SJCRH30 (cell line): Measurements from ENCODE around the gene GFOD2. TPM values are rescaled to one million over a fixed set of nuclear protein-coding genes. Genes with fewer than 3 reads are reported as not detected.
"Not testable (repeated sequence)": the region's sequence is repeated elsewhere in the genome, so short reads cannot be mapped to it uniquely, and the experiment has no call there.

Experiments
- DNase-seq, 2 experiments: peaks; one replicate each; pipeline ENCODE4 v3.0.0-alpha.2; 2015 to 2020
- H3K27ac ChIP-seq: fragments of 250-450 bp; sonication (Bioruptor Pico); 2 replicates; pipeline ENCODE4 v1.5.1; 2020; ENCODE audit warnings: mild to moderate bottlenecking, moderate library complexity
- H3K27me3 ChIP-seq: fragments of 250-450 bp; sonication (Bioruptor Pico); 2 replicates; pipeline ENCODE4 v1.5.1; 2020; ENCODE audit warnings: mild to moderate bottlenecking, moderate library complexity
- H3K36me3 ChIP-seq: fragments of 250-450 bp; sonication (Bioruptor Pico); 2 replicates; pipeline ENCODE4 v1.5.1; 2020; ENCODE audit warnings: mild to moderate bottlenecking, moderate library complexity
- H3K4me1 ChIP-seq: fragments of 250-450 bp; sonication (Bioruptor Pico); 2 replicates; pipeline ENCODE4 v1.5.1; 2020; ENCODE audit warnings: mild to moderate bottlenecking, moderate library complexity
- H3K4me3 ChIP-seq: fragments of 250-450 bp; sonication (Bioruptor Pico); 2 replicates; pipeline ENCODE4 v1.5.1; 2020; ENCODE audit warnings: mild to moderate bottlenecking, moderate library complexity
- H3K9me3 ChIP-seq: fragments of 250-450 bp; sonication (Bioruptor Pico); replicated peaks from 2 replicates; pipeline ENCODE4 v1.5.1; 2020; ENCODE audit warnings: mild to moderate bottlenecking, moderate library complexity
- total RNA-seq: library from RNA; depleted of rRNA; stranded (reverse); fragments of >200 nt; shearing (Covaris generic); gene quantifications from 2 replicates; pipeline ENCODE4 v1.2.3, GENCODE V29; 2014

The GFOD2 gene
- total RNA-seq, 1 experiment from 2014 or later: 11.2 TPM

DNA sequence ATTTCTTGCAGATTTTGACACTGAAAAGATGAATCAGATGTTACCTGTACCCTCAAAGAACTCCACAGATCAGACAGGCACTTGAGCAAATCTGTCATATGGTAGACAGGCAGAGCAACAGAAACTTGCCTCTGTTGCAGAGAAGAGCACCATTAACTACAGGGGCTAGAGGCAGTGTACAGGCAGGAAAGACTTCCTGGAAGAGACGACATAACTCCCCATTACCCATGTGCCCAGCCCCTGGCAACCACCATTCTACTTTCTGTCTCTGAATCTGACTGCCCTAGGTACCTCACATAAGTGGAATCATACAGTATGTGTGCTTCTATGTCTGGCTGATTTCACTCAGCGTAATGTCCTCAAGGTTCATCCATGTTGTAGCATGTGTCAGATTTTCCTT is 15.5 kb downstream of the GFOD2 start:
- no peak overlapping the region for H3K4me3 ChIP-seq
- no peaks in the 10 kb centered on the region for H3K4me1 ChIP-seq
- H3K27me3 ChIP-seq: no peaks in the 10 kb centered on the region
- H3K9me3 ChIP-seq: no peaks in the 10 kb centered on the region
- DNase-seq: no peak
- H3K36me3 ChIP-seq: no peaks in the 10 kb centered on the region
- H3K27ac ChIP-seq: no peak overlapping the region

DNA sequence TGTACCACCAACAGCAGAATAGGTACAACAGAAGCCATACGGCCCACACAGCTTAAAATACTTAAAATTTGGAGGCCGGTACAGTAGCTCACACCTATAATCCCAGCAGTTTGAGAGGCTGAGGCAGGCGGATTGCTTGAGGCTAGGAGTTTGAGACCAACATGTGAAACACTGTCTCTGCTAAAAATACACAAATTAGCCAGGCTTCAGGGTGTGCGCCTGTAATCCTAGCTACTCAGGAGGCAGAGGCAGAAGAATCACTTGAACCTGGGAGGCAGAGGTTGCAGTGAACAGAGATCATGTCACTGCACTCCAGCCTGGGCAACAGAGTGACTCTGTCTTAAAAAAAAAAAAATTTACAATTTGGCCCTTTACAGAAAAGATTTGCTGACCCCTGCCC is 17.0 kb downstream of the GFOD2 start:
- Histone ChIP-seq H3K27ac (no peak overlapping the region), H3K4me3 (no peak overlapping the region), H3K36me3 (no peaks in the 10 kb centered on the region), H3K4me1 (no peaks in the 10 kb centered on the region), H3K9me3 (no peaks in the 10 kb centered on the region), H3K27me3 (no peaks in the 10 kb centered on the region)
- no peak for DNase-seq

GRCh38 chr16:67701420-67701819 is 17.7 kb downstream of the GFOD2 start:
- H3K27ac ChIP-seq: no peak overlapping the region
- H3K36me3 ChIP-seq: no peaks in the 10 kb centered on the region
- no peaks in the 10 kb centered on the region for H3K27me3 ChIP-seq
- DNase-seq: no peak
- H3K4me1 ChIP-seq: no peaks in the 10 kb centered on the region
- H3K9me3 ChIP-seq: no peaks in the 10 kb centered on the region
- H3K4me3 ChIP-seq: no peak overlapping the region

DNA sequence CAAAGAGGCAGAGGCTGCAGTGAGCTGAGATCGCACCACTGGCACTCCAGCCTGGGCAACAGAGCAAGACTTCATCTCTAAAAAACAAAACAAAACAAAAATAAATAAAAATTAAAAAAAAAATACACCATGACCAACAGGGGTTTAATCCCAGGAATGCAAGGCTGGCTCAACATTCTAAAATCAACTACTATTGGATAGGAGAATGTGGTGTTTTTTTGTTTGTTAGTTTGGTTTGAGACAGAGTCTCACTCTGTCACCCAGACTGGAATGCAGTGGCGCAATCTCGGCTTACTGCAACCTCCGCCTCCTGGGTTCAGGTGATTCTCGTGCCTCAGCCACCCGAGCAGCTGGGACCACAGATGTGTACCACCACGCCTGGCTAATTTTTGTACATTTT is 19.9 kb downstream of the GFOD2 start:
- H3K4me3 ChIP-seq: no peak overlapping the region
- H3K36me3 ChIP-seq: no peaks in the 10 kb centered on the region
- no peaks in the 10 kb centered on the region for H3K4me1 ChIP-seq
- H3K27ac ChIP-seq: no peak overlapping the region
- H3K9me3 ChIP-seq: no peaks in the 10 kb centered on the region
- H3K27me3 ChIP-seq: no peaks in the 10 kb centered on the region
- no peak for DNase-seq

- H3K4me3 ChIP-seq: no peak overlapping the region
- no peaks in the 10 kb centered on the region for H3K36me3 ChIP-seq
- no peaks in the 10 kb centered on the region for H3K27me3 ChIP-seq
- H3K27ac ChIP-seq: no peak overlapping the region
- H3K4me1 ChIP-seq: no peaks in the 10 kb centered on the region
- no peak for DNase-seq
- H3K9me3 ChIP-seq: no peaks in the 10 kb centered on the region
Observed at GRCh38 chr16:67697422-67698185, 21.5 kb downstream of the GFOD2 start.

DNA sequence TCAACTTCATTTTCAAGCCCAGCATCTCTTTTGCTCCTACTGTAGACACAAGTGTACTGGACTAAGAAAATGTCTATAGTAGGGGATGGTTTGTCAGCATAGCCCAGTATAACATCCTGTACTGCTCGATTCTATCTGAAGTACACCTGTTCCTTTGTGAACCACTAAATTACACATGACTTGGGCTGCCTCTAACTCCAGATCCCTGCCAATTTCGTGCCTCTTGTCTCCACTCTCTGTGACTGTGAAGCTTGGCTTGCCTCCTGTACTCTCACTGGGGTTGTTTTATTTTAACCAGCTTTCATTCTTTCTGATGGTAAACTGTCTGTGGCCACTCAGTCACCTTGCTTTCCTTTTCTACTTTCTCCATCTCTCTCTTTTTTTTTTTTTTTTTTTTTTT is 24.5 kb downstream of the GFOD2 start:
- no peak overlapping the region for H3K4me3 ChIP-seq
- H3K27me3 ChIP-seq: no peaks in the 10 kb centered on the region
- no peaks in the 10 kb centered on the region for H3K9me3 ChIP-seq
- no peaks in the 10 kb centered on the region for H3K36me3 ChIP-seq
- H3K27ac ChIP-seq: no peak overlapping the region
- H3K4me1 ChIP-seq: no peaks in the 10 kb centered on the region
- no peak for DNase-seq

- H3K36me3 ChIP-seq, DNase-seq, H3K9me3 ChIP-seq, H3K4me1 ChIP-seq, H3K27me3 ChIP-seq, H3K4me3 ChIP-seq, H3K27ac ChIP-seq: not testable (repeated sequence)
Observed at GRCh38 chr16:67693517-67694285, 25.4 kb downstream of the GFOD2 start.

DNA sequence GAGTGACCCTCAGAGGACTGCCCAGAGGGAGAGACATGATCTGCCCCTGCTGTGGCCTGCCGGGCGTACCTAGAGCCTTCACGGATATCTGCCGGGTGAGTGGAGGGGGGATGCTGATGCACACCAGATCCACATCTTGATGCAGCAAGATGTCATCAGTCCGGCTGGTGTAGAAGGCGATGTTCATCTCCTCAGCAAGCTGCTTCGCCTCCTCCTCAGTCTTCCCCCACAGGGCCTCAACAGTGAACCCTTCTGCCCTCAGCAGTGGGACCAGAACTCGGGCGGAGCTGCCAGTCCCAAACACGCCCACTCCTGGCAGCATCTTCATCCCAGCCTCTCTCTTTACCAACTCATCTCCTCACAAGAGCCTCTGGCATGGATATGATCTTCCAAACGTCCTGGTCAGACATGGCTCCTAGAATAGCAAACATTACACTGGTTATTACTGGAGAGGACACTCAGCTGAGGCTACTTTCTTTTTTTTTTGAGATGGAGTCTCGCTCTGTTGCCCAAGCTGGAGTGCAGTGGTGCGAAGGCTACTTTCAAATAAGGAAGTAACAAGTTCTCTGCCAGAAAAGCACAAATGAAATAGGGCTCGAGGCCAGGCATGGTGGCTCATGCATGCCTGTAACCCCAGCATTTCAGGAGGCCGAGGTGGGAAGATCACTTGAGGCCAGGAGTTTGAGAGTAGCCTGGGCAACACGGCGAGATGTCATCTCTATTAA is 33.6 kb downstream of the GFOD2 start:
- Histone ChIP-seq H3K9me3 (no peaks in the 10 kb centered on the region), H3K4me1 (no peaks in the 10 kb centered on the region), H3K27me3 (no peaks in the 10 kb centered on the region), H3K27ac (no peak overlapping the region), H3K4me3 (no peak overlapping the region), H3K36me3 (no peaks in the 10 kb centered on the region)
- no peak for DNase-seq

DNA sequence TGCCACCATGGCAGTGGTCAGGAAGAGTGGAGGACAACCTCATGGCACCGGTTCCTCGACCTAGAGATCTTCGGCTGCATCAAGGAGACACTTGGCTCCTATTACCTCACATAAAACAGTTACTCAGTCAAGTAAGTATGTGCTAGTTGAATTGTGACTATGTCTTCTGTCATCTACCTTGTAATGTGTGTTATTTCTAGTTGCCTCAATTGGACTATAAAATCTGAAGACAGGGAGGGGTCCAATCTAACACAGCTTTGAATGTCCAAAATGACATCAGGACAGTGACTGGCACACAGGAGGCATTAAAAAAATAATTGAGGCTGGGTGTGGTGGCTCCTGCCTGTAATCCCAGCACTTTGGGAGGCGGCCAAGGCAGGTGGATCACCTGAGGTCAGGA is 35.3 kb downstream of the GFOD2 start:
- no peaks in the 10 kb centered on the region for H3K27me3 ChIP-seq

GRCh38 chr16:67679935-67680897 is 38.9 kb downstream of the GFOD2 start:
- H3K4me3 ChIP-seq: no peak overlapping the region

More for the DNA sequence above, 35.3 kb downstream of the GFOD2 start:
- Histone ChIP-seq H3K4me3 (no peak overlapping the region), H3K36me3 (no peaks in the 10 kb centered on the region), H3K4me1 (no peaks in the 10 kb centered on the region), H3K27ac (no peak overlapping the region), H3K9me3 (no peaks in the 10 kb centered on the region)
- DNase-seq: no peak

GRCh38 chr16:67678354-67679023 is 40.6 kb downstream of the GFOD2 start:
- no peaks in the 10 kb centered on the region for H3K36me3 ChIP-seq
- H3K27ac ChIP-seq: no peak overlapping the region
- no peak overlapping the region for H3K4me3 ChIP-seq
- H3K27me3 ChIP-seq: no peaks in the 10 kb centered on the region
- DNase-seq: no peak
- H3K4me1 ChIP-seq: no peaks in the 10 kb centered on the region
- no peaks in the 10 kb centered on the region for H3K9me3 ChIP-seq

More at GRCh38 chr16:67679935-67680897, 38.9 kb downstream of the GFOD2 start:
- Histone ChIP-seq H3K27ac (no peak overlapping the region), H3K36me3 (no peaks in the 10 kb centered on the region), H3K27me3 (no peaks in the 10 kb centered on the region), H3K4me1 (no peaks in the 10 kb centered on the region), H3K9me3 (no peaks in the 10 kb centered on the region)
- no peak for DNase-seq

- no peaks in the 10 kb centered on the region for H3K4me1 ChIP-seq
- no peak overlapping the region for H3K27ac ChIP-seq
- no peak for DNase-seq
- no peak overlapping the region for H3K4me3 ChIP-seq
- no peaks in the 10 kb centered on the region for H3K27me3 ChIP-seq
- H3K36me3 ChIP-seq: no peaks in the 10 kb centered on the region
- no peaks in the 10 kb centered on the region for H3K9me3 ChIP-seq
Observed at GRCh38 chr16:67677712-67678111, 41.4 kb downstream of the GFOD2 start.

- Histone ChIP-seq H3K27me3 (no peaks in the 10 kb centered on the region), H3K36me3 (no peaks in the 10 kb centered on the region), H3K9me3 (no peaks in the 10 kb centered on the region), H3K4me3 (no peak overlapping the region), H3K27ac (no peak overlapping the region), H3K4me1 (no peaks in the 10 kb centered on the region)
- DNase-seq: no peak
Observed at GRCh38 chr16:67676939-67677338, 42.2 kb downstream of the GFOD2 start.

DNA sequence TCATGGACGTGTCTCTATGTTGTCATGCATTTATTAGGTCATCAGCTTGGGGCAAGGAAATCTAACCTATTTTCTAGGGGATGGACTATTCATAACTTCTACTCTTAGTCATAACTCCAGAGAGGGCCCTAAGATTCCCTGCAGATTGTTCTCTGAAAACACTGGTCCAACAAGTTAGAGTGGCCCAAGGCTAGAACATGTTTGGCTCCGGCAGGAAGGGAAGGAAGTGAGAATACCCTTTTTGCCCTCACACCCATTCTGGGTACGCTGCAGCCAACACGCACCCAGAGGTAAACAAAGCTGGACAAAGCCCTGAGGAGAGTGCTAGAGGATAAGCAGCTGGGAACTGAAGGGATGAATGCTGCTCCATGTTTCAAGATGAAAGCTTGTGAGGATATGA is 42.6 kb downstream of the GFOD2 start:
- Histone ChIP-seq H3K9me3 (no peaks in the 10 kb centered on the region), H3K36me3 (no peaks in the 10 kb centered on the region), H3K27ac (no peak overlapping the region), H3K4me1 (no peaks in the 10 kb centered on the region), H3K4me3 (no peak overlapping the region), H3K27me3 (no peaks in the 10 kb centered on the region)
- no peak for DNase-seq
